Loucy (cell line): ENCODE data around the gene SET.

Experiments
- H2AFZ ChIP-seq: fragments of 200-600 bp; sonication (generic); 2 replicates; pipeline ENCODE4 v1.6.0; 2016; ENCODE audit warnings: antibody characterized with exemption, mild to moderate bottlenecking, low read length, moderate library complexity
- H3F3A ChIP-seq: fragments of 200-600 bp; 2 replicates; pipeline ENCODE4 v1.6.0; 2016; ENCODE audit warnings: antibody characterized with exemption, low read depth, mild to moderate bottlenecking
- H3K27me3 ChIP-seq: fragments of 200-600 bp; sonication (generic); 2 replicates; pipeline ENCODE4 v1.6.1; 2014; ENCODE audit warnings: low read length, mild to moderate bottlenecking; ENCODE audit not compliant: insufficient read depth, poor library complexity, severe bottlenecking
- H3K36me3 ChIP-seq: fragments of 200-600 bp; sonication (generic); 2 replicates; pipeline ENCODE4 v1.6.1; 2016; ENCODE audit warnings: low read length; ENCODE audit not compliant: insufficient read depth
- H3K4me1 ChIP-seq: fragments of 200-600 bp; sonication (generic); 2 replicates; pipeline ENCODE4 v1.5.1; 2014; ENCODE audit warnings: low read length, mild to moderate bottlenecking; ENCODE audit not compliant: insufficient read depth, poor library complexity, severe bottlenecking
- H3K4me2 ChIP-seq: fragments of 200-600 bp; sonication (generic); 2 replicates; pipeline ENCODE4 v1.6.0; 2014; ENCODE audit warnings: antibody characterized with exemption, low read length, low read depth, mild to moderate bottlenecking; ENCODE audit not compliant: poor library complexity, severe bottlenecking
- H3K4me3 ChIP-seq: fragments of 200-600 bp; sonication (generic); 2 replicates; pipeline ENCODE4 v1.5.1; 2014; ENCODE audit warnings: low read length, mild to moderate bottlenecking, mixed read lengths; ENCODE audit not compliant: poor library complexity, severe bottlenecking
- H3K79me2 ChIP-seq: fragments of 200-600 bp; sonication (generic); 2 replicates; pipeline ENCODE4 v1.6.1; 2014; ENCODE audit warnings: low read length; ENCODE audit not compliant: insufficient read depth
- H3K9ac ChIP-seq: fragments of 200-600 bp; sonication (generic); 2 replicates; pipeline ENCODE4 v1.6.0; 2014; ENCODE audit warnings: mild to moderate bottlenecking, low read depth, low read length, moderate library complexity; ENCODE audit not compliant: poor library complexity, severe bottlenecking
- H3K9me2 ChIP-seq: fragments of 200-600 bp; sonication (generic); replicated peaks from 2 replicates; pipeline ENCODE4 v1.6.1; 2016; ENCODE audit warnings: low read depth, low read length, mixed read lengths
- H3K9me3 ChIP-seq: fragments of 200-600 bp; sonication (generic); 2 replicates; pipeline ENCODE4 v1.6.1; 2014; ENCODE audit warnings: mild to moderate bottlenecking, antibody characterized with exemption, low read length, low read depth; ENCODE audit not compliant: insufficient read depth
- H4K20me1 ChIP-seq: fragments of 200-600 bp; sonication (generic); 2 replicates; pipeline ENCODE4 v1.6.0; 2014; ENCODE audit warnings: antibody characterized with exemption, low read length, mild to moderate bottlenecking; ENCODE audit not compliant: insufficient read depth, poor library complexity, severe bottlenecking
- CTCF ChIP-seq: fragments of 200-600 bp; sonication (generic); conservative IDR thresholded peaks from 2 replicates; pipeline ENCODE4 v1.5.1; 2014; ENCODE audit warnings: mild to moderate bottlenecking, antibody characterized with exemption, low read length
- EZH2phosphoT487 ChIP-seq: fragments of 200-600 bp; IDR thresholded peaks from 2 replicates; pipeline ENCODE4 v1.6.1; 2018; ENCODE audit warnings: antibody characterized with exemption, mild to moderate bottlenecking, moderate library complexity, borderline replicate concordance

Gene SET

GRCh38 chr9:128714586-128715435 lies 25.8 kb downstream of the SET start:
- Histone ChIP-seq H3K9me3 (no peaks in the 10 kb centered on the region), H3K36me3 (no peaks in the 10 kb centered on the region), H3F3A (no peaks in the 10 kb centered on the region), H3K4me2 (no peak overlapping the region), H2AFZ (no peak overlapping the region), H3K4me1 (no peaks in the 10 kb centered on the region), H3K79me2 (no peaks in the 10 kb centered on the region), H3K27me3 (no peaks in the 10 kb centered on the region), H3K4me3 (no peak overlapping the region), H3K9me2 (no peaks in the 10 kb centered on the region), H4K20me1 (no peaks in the 10 kb centered on the region), H3K9ac (no peak overlapping the region)
- TF ChIP-seq EZH2phosphoT487 (no peak), CTCF (no peak)

- TF ChIP-seq CTCF (no peak), EZH2phosphoT487 (no peak)
- H3K9me3 ChIP-seq = no peaks in the 10 kb centered on the region
- H3K9me2 ChIP-seq = no peaks in the 10 kb centered on the region
- no peaks in the 10 kb centered on the region for H3K27me3 ChIP-seq
- H3K4me1 ChIP-seq = no peaks in the 10 kb centered on the region
- H2AFZ ChIP-seq = no peak overlapping the region
- H3F3A ChIP-seq = no peaks in the 10 kb centered on the region
- no peak overlapping the region for H3K4me3 ChIP-seq
- no peaks in the 10 kb centered on the region for H4K20me1 ChIP-seq
- no peak overlapping the region for H3K9ac ChIP-seq
- H3K4me2 ChIP-seq = no peak overlapping the region
- H3K36me3 ChIP-seq = no peaks in the 10 kb centered on the region
- no peaks in the 10 kb centered on the region for H3K79me2 ChIP-seq
Observed at GRCh38 chr9:128715436-128715750, 26.4 kb downstream of the SET start.

GRCh38 chr9:128716581-128717254 lies 27.7 kb downstream of the SET start:
- Histone ChIP-seq H3K4me3 (no peak overlapping the region), H3K27me3 (no peaks in the 10 kb centered on the region), H3K4me2 (no peak overlapping the region), H3K9ac (no peak overlapping the region), H3K9me3 (no peaks in the 10 kb centered on the region), H3K79me2 (no peaks in the 10 kb centered on the region), H3K4me1 (no peaks in the 10 kb centered on the region), H2AFZ (no peak overlapping the region), H3K9me2 (no peaks in the 10 kb centered on the region), H4K20me1 (no peaks in the 10 kb centered on the region), H3K36me3 (no peaks in the 10 kb centered on the region), H3F3A (no peaks in the 10 kb centered on the region)
- no peak for TF ChIP-seq CTCF
- no peak for TF ChIP-seq EZH2phosphoT487
